ENCODE measurements around the gene ELFN2.

GRCh38 chr22:37431366-37431765 is 4.1 kb upstream of the ELFN2 start:
- TF ChIP-seq CTCF (IDR thresholded peaks at IDR 0.05; ENCODE audit: low read depth, low read length, poor library complexity, severe bottlenecking) (no peak), EZH2phosphoT487 (IDR thresholded peaks at IDR 0.05; ENCODE audit: borderline replicate concordance, low read length) (no peak)

Measured in DOHH2 (cell line).